ENCODE results near the gene CXCL8. TPM values are rescaled to one million over a fixed set of nuclear protein-coding genes. Genes with fewer than 3 reads are reported as not detected.

CXCL8 gene
- total and polyA plus RNA-seq, 2 donors (not counting 3 experiments of a cell fraction or from before 2014, with no cell fraction given) = 6.4 to 12.6 TPM

DNA sequence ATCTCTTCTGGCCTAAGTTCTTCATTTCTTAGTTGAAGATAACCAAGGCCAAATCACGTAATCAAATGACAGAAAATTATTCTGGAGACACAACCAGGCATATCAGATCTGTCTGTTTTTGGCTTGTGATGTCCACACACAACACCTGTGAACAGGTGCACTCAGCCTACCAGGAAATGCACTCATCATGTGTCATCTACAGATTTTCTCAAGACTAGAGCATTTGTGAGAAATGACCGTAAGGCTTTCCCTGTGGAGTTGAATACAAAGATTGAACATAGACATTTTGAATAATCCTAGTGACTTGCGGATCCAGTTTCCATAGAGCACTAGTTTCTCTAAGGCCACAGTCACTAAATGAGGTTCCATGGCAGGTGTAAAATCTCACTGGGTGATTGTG is 26.7 kb upstream of the CXCL8 start:
- TF ChIP-seq, protein P1, sequence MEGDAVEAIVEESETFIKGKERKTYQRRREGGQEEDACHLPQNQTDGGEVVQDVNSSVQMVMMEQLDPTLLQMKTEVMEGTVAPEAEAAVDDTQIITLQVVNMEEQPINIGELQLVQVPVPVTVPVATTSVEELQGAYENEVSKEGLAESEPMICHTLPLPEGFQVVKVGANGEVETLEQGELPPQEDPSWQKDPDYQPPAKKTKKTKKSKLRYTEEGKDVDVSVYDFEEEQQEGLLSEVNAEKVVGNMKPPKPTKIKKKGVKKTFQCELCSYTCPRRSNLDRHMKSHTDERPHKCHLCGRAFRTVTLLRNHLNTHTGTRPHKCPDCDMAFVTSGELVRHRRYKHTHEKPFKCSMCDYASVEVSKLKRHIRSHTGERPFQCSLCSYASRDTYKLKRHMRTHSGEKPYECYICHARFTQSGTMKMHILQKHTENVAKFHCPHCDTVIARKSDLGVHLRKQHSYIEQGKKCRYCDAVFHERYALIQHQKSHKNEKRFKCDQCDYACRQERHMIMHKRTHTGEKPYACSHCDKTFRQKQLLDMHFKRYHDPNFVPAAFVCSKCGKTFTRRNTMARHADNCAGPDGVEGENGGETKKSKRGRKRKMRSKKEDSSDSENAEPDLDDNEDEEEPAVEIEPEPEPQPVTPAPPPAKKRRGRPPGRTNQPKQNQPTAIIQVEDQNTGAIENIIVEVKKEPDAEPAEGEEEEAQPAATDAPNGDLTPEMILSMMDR (IDR thresholded peaks at IDR 0.05; ENCODE audit: extremely low read depth in 1 of 2, insufficient read depth in 1 of 2, low read depth in 1 of 2, low read length in 2 of 2) = no peak
- no peak for TF ChIP-seq MYC (IDR thresholded peaks at IDR 0.05; ENCODE audit: low read depth, low read length)

DNA sequence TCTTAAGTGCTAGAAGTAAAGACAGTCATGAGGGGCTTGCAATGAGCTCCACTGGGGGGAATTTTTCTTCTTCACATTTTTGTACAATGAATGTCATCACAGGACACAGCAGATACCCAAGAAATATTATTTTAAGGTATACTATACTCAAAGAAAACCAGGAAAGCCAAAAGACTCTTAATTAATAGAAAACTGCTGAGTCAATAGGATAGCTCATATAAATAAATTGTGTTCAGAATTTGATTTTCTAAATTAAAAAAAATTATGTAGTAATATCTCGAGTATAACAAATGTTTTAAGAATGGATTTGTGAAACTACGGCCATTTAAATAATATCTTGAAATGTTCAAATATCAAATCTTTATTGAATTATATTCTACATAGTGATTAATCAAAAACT is 25.7 kb upstream of the CXCL8 start:
- peaks cover 1% of the 10 kb centered on the region for H3K4me1 ChIP-seq (ENCODE audit: control insufficient read depth, extremely low read depth, insufficient read depth, low read length)
- H3K9ac ChIP-seq (replicated peaks; ENCODE audit: extremely low read depth, insufficient read depth, low read length) = no peak overlapping the region
- no peak overlapping the region for H3K4me3 ChIP-seq (replicated peaks in 1 of 3; ENCODE audit: insufficient read depth in 1 of 3, low read depth in 1 of 3, low read length in 3 of 3)
- no peak for FAIRE-seq
- no peak overlapping the region for H2AFZ ChIP-seq (ENCODE audit: low read depth, low read length)
- no peaks in the 10 kb centered on the region for H3K27me3 ChIP-seq (ENCODE audit: control insufficient read depth in 2 of 2, insufficient read depth in 2 of 2, low read length in 2 of 2)
- intact Hi-C loops (cut with micrococcal nuclease) = no loop called here
- no peak overlapping the region for H3K27ac ChIP-seq (ENCODE audit: insufficient read depth, low read depth, low read length)
- TF ChIP-seq, protein P1 (IDR thresholded peaks at IDR 0.05; ENCODE audit: extremely low read depth in 1 of 2, insufficient read depth in 1 of 2, low read depth in 1 of 2, low read length in 2 of 2) = no peak
- TF ChIP-seq JUN (IDR thresholded peaks at IDR 0.05; ENCODE audit: borderline replicate concordance, insufficient read depth, insufficient read length, low read depth) = no peak
- dilution Hi-C loops (cut with MboI; ENCODE audit: extremely low pct_ligation_motif_present, low sequenced_read_pairs) = no loop called here
- H3K9me3 ChIP-seq (replicated peaks; ENCODE audit: control insufficient read depth, insufficient read depth, low read length) = no peaks in the 10 kb centered on the region
- no peaks in the 10 kb centered on the region for H4K20me1 ChIP-seq (replicated peaks; ENCODE audit: control insufficient read depth, extremely low read depth, insufficient read depth, low read length)
- no TSS peak for BruUV-seq (replicated peaks)
- H3K4me2 ChIP-seq (ENCODE audit: insufficient read depth, low read length) = no peak overlapping the region
- DNase-seq (ENCODE audit: low read depth, low spot score) = no peak
- no peaks in the 10 kb centered on the region for H3K79me2 ChIP-seq (ENCODE audit: control insufficient read depth, insufficient read depth, low read length)
- no peaks in the 10 kb centered on the region for H3K36me3 ChIP-seq (ENCODE audit: control insufficient read depth in 2 of 2, extremely low read depth in 1 of 2, insufficient read depth in 2 of 2, low read length in 2 of 2)
- ChIA-PET POLR2A (no interaction called here), CTCF (interaction anchor here (1.1 to 1.9 kb wide), 4 partner anchors 10 to 324 kb away, joined by 3 to 5 read pairs (median 4); partner anchors contain the start of gene CXCL3)
- H3K9me1 ChIP-seq (replicated peaks; ENCODE audit: control insufficient read depth, extremely low read depth, insufficient read depth, low read length) = no peaks in the 10 kb centered on the region

More for the DNA sequence above, 26.7 kb upstream of the CXCL8 start:
- intact Hi-C loops (cut with micrococcal nuclease) (no loop called here), dilution Hi-C loops (cut with MboI; ENCODE audit: extremely low pct_ligation_motif_present, low sequenced_read_pairs) (no loop called here)
- Histone ChIP-seq H3K27ac (ENCODE audit: insufficient read depth, low read depth, low read length) (no peak overlapping the region), H3K9me1 (replicated peaks; ENCODE audit: control insufficient read depth, extremely low read depth, insufficient read depth, low read length) (no peaks in the 10 kb centered on the region), H3K4me3 (replicated peaks in 1 of 3; ENCODE audit: insufficient read depth in 1 of 3, low read depth in 1 of 3, low read length in 3 of 3) (no peak overlapping the region), H3K9me3 (replicated peaks; ENCODE audit: control insufficient read depth, insufficient read depth, low read length) (no peaks in the 10 kb centered on the region), H4K20me1 (replicated peaks; ENCODE audit: control insufficient read depth, extremely low read depth, insufficient read depth, low read length) (no peaks in the 10 kb centered on the region), H3K27me3 (ENCODE audit: control insufficient read depth in 2 of 2, insufficient read depth in 2 of 2, low read length in 2 of 2) (no peaks in the 10 kb centered on the region), H3K36me3 (ENCODE audit: control insufficient read depth in 2 of 2, extremely low read depth in 1 of 2, insufficient read depth in 2 of 2, low read length in 2 of 2) (no peaks in the 10 kb centered on the region), H3K4me1 (ENCODE audit: control insufficient read depth, extremely low read depth, insufficient read depth, low read length) (peaks cover 10% of the 10 kb centered on the region), H3K4me2 (ENCODE audit: insufficient read depth, low read length) (no peak overlapping the region), H3K9ac (replicated peaks; ENCODE audit: extremely low read depth, insufficient read depth, low read length) (no peak overlapping the region), H2AFZ (ENCODE audit: low read depth, low read length) (no peak overlapping the region), H3K79me2 (ENCODE audit: control insufficient read depth, insufficient read depth, low read length) (no peaks in the 10 kb centered on the region)
- FAIRE-seq = no peak
- DNase-seq (ENCODE audit: low read depth, low spot score) = no peak
- ChIA-PET CTCF (no interaction called here), POLR2A (no interaction called here)
- BruUV-seq (replicated peaks) = no TSS peak
